A549 (cell line): Measurements from ENCODE around the gene PDCD6IP.

ENCODE experiments used
- BHLHE40 ChIP-seq: IDR thresholded peaks from 2 replicates; pipeline ENCODE4 v1.6.1; 2012; ENCODE audit warnings: low read depth, low read length, inconsistent platforms
- NR3C1 ChIP-seq: fragments of >200 bp; sonication (Bioruptor Twin); formaldehyde crosslinking; IDR thresholded peaks from 3 replicates; pipeline ENCODE4 v1.6.1; 2017
- POLR2A ChIP-seq: IDR thresholded peaks from 2 replicates; pipeline ENCODE4 v1.6.1; 2012; ENCODE audit warnings: mild to moderate bottlenecking, low read length
- TF ChIP-seq, protein P1 (sequence below): fragments of >200 bp; sonication (Bioruptor Twin); formaldehyde crosslinking; IDR thresholded peaks from 3 replicates; pipeline ENCODE4 v1.5.1; 2016

DNA sequence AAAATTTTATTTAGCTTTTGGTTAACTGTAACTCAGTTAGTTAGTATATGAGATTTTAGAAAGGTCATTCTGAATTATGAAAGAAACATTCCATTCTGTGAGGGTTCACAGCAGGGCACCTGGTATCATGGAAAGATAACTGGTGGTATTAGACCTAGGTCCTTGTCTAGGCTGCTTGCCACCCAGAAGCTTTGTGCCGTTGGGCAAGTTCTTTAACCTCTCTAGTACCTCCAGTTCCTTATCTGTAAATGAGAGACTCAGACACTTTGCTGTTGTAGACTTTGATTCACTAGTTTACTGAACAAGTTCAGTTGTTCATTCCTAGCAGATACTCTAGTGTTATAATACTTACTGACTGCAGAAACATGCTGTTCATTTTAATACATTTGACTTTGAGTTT is 25.4 kb downstream of the PDCD6IP start:
- TF ChIP-seq, protein P1, sequence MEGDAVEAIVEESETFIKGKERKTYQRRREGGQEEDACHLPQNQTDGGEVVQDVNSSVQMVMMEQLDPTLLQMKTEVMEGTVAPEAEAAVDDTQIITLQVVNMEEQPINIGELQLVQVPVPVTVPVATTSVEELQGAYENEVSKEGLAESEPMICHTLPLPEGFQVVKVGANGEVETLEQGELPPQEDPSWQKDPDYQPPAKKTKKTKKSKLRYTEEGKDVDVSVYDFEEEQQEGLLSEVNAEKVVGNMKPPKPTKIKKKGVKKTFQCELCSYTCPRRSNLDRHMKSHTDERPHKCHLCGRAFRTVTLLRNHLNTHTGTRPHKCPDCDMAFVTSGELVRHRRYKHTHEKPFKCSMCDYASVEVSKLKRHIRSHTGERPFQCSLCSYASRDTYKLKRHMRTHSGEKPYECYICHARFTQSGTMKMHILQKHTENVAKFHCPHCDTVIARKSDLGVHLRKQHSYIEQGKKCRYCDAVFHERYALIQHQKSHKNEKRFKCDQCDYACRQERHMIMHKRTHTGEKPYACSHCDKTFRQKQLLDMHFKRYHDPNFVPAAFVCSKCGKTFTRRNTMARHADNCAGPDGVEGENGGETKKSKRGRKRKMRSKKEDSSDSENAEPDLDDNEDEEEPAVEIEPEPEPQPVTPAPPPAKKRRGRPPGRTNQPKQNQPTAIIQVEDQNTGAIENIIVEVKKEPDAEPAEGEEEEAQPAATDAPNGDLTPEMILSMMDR, result no peak
- TF ChIP-seq POLR2A, result no peak
- no peak for TF ChIP-seq NR3C1
- no peak for TF ChIP-seq BHLHE40
